Activated gamma-delta T cell treated with anti-CD3 and anti-CD28 coated beads, Interleukin-2, amount 50 U/mL, for 16 hours (primary cell): Measurements from ENCODE around the gene ARHGAP6.

Experiments used
- DNase-seq: peaks from one replicate; pipeline ENCODE4 v3.0.0-alpha.2; 2020; ENCODE audit warnings: low read depth

Gene ARHGAP6

GRCh38 chrX:11109968-11110367 lies 555.8 kb downstream of the ARHGAP6 start:
- DNase-seq, result no peak

- no peak for DNase-seq
Observed at GRCh38 chrX:11108253-11108941, 557.3 kb downstream of the ARHGAP6 start.

GRCh38 chrX:11105080-11105479 lies 560.6 kb downstream of the ARHGAP6 start:
- DNase-seq, result no peak

DNA sequence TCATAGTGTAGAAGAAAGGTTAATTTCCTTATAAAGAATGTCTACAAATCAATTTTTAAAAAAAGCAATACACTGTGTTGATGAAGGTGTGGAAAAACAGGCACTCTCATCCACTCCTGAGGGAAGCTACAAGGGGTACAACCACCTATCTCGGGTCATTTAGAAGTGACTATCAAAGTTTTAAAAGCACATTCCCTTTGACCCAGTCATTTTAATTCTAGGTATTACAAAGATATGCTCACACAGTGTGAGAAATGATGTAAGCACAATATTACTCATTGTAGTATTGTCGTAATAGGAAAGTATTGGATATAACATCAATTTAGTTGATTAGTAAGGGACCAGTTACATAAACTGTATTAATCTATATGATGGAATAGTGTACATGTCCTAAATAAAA lies 562.0 kb downstream of the ARHGAP6 start:
- no peak for DNase-seq

DNA sequence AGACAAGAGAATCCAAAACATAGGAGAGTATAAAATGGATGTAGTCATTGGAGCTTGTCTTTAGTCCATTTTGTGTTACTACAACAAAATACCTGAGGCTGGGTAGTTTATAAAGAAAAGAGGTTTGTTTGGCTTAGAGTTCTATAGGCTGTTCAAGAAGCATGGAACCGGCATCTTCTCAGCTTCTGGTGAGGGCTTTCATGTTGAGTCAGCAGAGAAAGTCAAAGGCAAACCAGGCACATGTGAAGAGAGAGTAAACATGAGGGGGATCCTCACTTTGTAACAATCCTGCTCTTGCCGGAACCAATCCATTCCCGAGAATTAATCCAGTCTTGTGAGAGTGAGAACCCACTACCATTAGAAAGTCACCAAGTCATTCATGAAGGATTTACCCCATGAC lies 562.7 kb downstream of the ARHGAP6 start:
- DNase-seq, result no peak

- DNase-seq, result no peak
Observed at GRCh38 chrX:11100281-11101035, 565.3 kb downstream of the ARHGAP6 start.

DNA sequence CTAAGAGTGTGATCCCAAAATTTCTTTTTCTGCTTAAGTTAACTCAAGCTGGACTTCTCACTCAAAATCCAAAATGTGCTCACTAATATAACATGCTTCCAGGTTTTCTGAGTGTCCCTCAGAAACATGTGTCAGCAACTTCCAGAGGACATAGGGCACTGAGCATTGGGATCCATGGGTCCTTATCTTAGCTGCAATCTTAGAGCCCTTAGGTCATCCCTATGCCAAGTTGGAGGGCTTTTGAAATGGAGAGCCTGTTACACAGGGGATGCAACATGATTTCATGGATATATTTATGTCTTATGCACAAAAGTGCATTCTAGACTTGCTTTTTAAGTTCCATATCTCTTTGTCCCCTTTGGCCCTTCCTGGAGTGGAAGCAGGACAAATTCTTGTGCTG lies 566.3 kb downstream of the ARHGAP6 start:
- DNase-seq, result no peak

GRCh38 chrX:11097933-11098332 lies 567.8 kb downstream of the ARHGAP6 start:
- no peak for DNase-seq

GRCh38 chrX:11089802-11090201 lies 575.9 kb downstream of the ARHGAP6 start:
- DNase-seq, result no peak
